Transverse colon (tissue), 4 donors: ENCODE data around the gene AP1AR. TPM values are rescaled to one million over a fixed set of nuclear protein-coding genes. Genes with fewer than 3 reads are reported as not detected.

Experiments used
- DNase-seq: peaks from one replicate; pipeline ENCODE4 v3.0.0-alpha.2; 2019
- H3K27ac ChIP-seq, 4 donors: fragments of 200-600 bp; sonication (generic); 2 replicates each; pipeline ENCODE4 v1.5.1; 2016 to 2018; ENCODE audit warnings: inconsistent platforms in 4 of 4
- H3K27me3 ChIP-seq: fragments of 200-600 bp; sonication (generic); 2 replicates; pipeline ENCODE4 v1.5.1; 2017; ENCODE audit warnings: inconsistent platforms
- H3K36me3 ChIP-seq, 4 donors: fragments of 200-600 bp; sonication (generic); 2 replicates each; pipeline ENCODE4 v1.5.1; 2017 to 2019; ENCODE audit warnings: inconsistent platforms in 4 of 4
- H3K4me1 ChIP-seq, 4 donors: fragments of 200-600 bp; sonication (generic); 2 replicates each; pipeline ENCODE4 v1.5.1; 2017 to 2020; ENCODE audit warnings: inconsistent platforms in 4 of 4
- H3K4me3 ChIP-seq, 4 donors: fragments of 200-600 bp; sonication (generic); 1 replicate in 1 of 4; 2 replicates in 3 of 4; pipeline versions ENCODE4 v1.5.1 to v1.6.1; 2017 to 2019; ENCODE audit warnings: inconsistent platforms in 4 of 4
- H3K9me3 ChIP-seq, 2 donors: fragments of 200-600 bp; sonication (generic); 2 replicates each; pipeline ENCODE4 v1.5.1; 2017 to 2019; ENCODE audit warnings: inconsistent platforms in 2 of 2
- CTCF ChIP-seq, 5 experiments: fragments of 200-600 bp in 3 of 5; fragments of 450-650 bp in 2 of 5; sonication (generic) in 3 of 5; IDR thresholded peaks; 1 replicate in 2 of 5; 2 replicates in 3 of 5; pipeline ENCODE4 v1.5.1; 2016 to 2017; ENCODE audit warnings: antibody characterized with exemption in 5 of 5, inconsistent platforms in 3 of 5, mild to moderate bottlenecking in 2 of 5, moderate library complexity in 1 of 5
- EP300 ChIP-seq: sonication (generic); formaldehyde crosslinking; IDR thresholded peaks from one replicate; pipeline ENCODE4 v1.6.1; 2017; ENCODE audit warnings: antibody characterized with exemption, low read depth
- POLR2A ChIP-seq: fragments of 450-650 bp; IDR thresholded peaks from one replicate; pipeline ENCODE4 v1.6.1; 2016; ENCODE audit warnings: antibody characterized with exemption, mild to moderate bottlenecking, moderate library complexity
- POLR2AphosphoS5 ChIP-seq, 3 donors: sonication (generic); formaldehyde crosslinking; IDR thresholded peaks; one replicate each; pipeline ENCODE4 v1.6.1; 2016; ENCODE audit warnings: antibody characterized with exemption in 3 of 3
- WGBS, 2 donors: methylation state at CpG; one replicate each; pipeline ENCODE4 v1.1.5; 2018; ENCODE audit warnings: low coverage in 1 of 2; 5-methylcytosine and 5-hydroxymethylcytosine counted together
- in situ Hi-C, 4 donors: fragments of 200-750 bp; cut with MboI; loops; one replicate each; pipeline versions ENCODE4 v1.15.0 to v1.15.1; 2017; ENCODE audit warnings: low sequenced_read_pairs in 3 of 4, low pct_ligation_motif_present in 1 of 4, low pct_unique_long_range_greater_than_20kb in 1 of 4
- intact Hi-C: fragments of 100-400 bp; cut with DNase I; formaldehyde crosslinking; loops from one replicate; pipeline ENCODE4 v1.15.1; 2023; ENCODE audit warnings: low total_unique reads
- total RNA-seq, 4 donors: library from RNA; depleted of rRNA; stranded (reverse); fragments of >200 nt; gene quantifications; one replicate each; pipeline ENCODE4 v1.1.0, GENCODE V29; 2016

AP1AR gene
- total RNA-seq, result 10 to 100 TPM in 3 of 4 donors, 1 to 10 TPM in 1; 9.8 to 41.8 (median 38.7) TPM

- no peaks in the 10 kb centered on the region for H3K27me3 ChIP-seq
- TF ChIP-seq POLR2A (peak; percentile 97), EP300 (no peak), CTCF (IDR thresholded peaks at IDR 0.05) (peak in 4 of 5 experiments; percentile 30 to 48 (median 38)), POLR2AphosphoS5 (IDR thresholded peaks at IDR 0.05) (peak; percentile 95 to 98 (median 97))
- WGBS, 2 donors, result 0% methylated on average over 18 of the region's 70 CpGs; no CpG with 5 or more reads in 1 of the 2 donors
- peak; percentile 89 for DNase-seq
- peak within 1 kb of the TSS; percentile 95 to 100 (median 98) for H3K27ac ChIP-seq
- H3K36me3 ChIP-seq, result no peaks in the 10 kb centered on the region
- no peaks in the 10 kb centered on the region for H3K9me3 ChIP-seq
- peak within 1 kb of the TSS; percentile 68 to 90 (median 75) for H3K4me3 ChIP-seq
- peaks cover 0 to 35% (median 18%) of the 10 kb centered on the region in 4 donors for H3K4me1 ChIP-seq
- in situ Hi-C loops (loop anchor here in 3 of 4 donors (5.0 to 25.0 kb wide), 5 partner anchors 53 to 405 kb away; partner anchors contain the start of genes LARP7 (in 1 of the 3), TIFA (in 1 of the 3) and ZGRF1 (in 1 of the 3)), intact Hi-C loops (no loop called here)
Observed at GRCh38 chr4:112231779-112232713, at the start of gene AP1AR. Gene AP1AR (plus strand): TSS chr4:112231787. CDS start chr4:112232092, 305 bp downstream.

- WGBS, 2 donors, result 81 to 82% methylated on average over 3 of the region's 3 CpGs
- TF ChIP-seq POLR2A (no peak), POLR2AphosphoS5 (IDR thresholded peaks at IDR 0.05) (no peak), EP300 (no peak), CTCF (IDR thresholded peaks at IDR 0.05) (no peak)
Observed at GRCh38 chr4:112182604-112183003, 49.0 kb upstream of the AP1AR start.

GRCh38 chr4:112183252-112183651, 48.3 kb upstream of the AP1AR start:
- Histone ChIP-seq H3K9me3 (no peaks in the 10 kb centered on the region), H3K36me3 (no peaks in the 10 kb centered on the region), H3K27ac (no peak overlapping the region), H3K4me3 (no peak overlapping the region), H3K4me1 (no peaks in the 10 kb centered on the region), H3K27me3 (no peaks in the 10 kb centered on the region)
- in situ Hi-C loops, result no loop called here
- WGBS, 2 donors, result 75 to 85% methylated on average over 2 of the region's 2 CpGs
- no peak for TF ChIP-seq POLR2AphosphoS5 (IDR thresholded peaks at IDR 0.05)
- no peak for TF ChIP-seq CTCF (IDR thresholded peaks at IDR 0.05)
- TF ChIP-seq EP300, result no peak
- no peak for TF ChIP-seq POLR2A
- intact Hi-C loops, result no loop called here
- no peak for DNase-seq

More at GRCh38 chr4:112182604-112183003, 49.0 kb upstream of the AP1AR start:
- in situ Hi-C loops, result no loop called here
- Histone ChIP-seq H3K9me3 (no peaks in the 10 kb centered on the region), H3K4me3 (no peak overlapping the region), H3K36me3 (no peaks in the 10 kb centered on the region), H3K27ac (no peak overlapping the region), H3K4me1 (no peaks in the 10 kb centered on the region), H3K27me3 (no peaks in the 10 kb centered on the region)
- intact Hi-C loops, result no loop called here
- no peak for DNase-seq

- H3K36me3 ChIP-seq, result no peaks in the 10 kb centered on the region
- no peaks in the 10 kb centered on the region for H3K27me3 ChIP-seq
- intact Hi-C loops, result no loop called here
- H3K27ac ChIP-seq, result no peak overlapping the region
- H3K9me3 ChIP-seq, result no peaks in the 10 kb centered on the region
- in situ Hi-C loops, result no loop called here
- H3K4me3 ChIP-seq, result no peak overlapping the region
- TF ChIP-seq POLR2AphosphoS5 (IDR thresholded peaks at IDR 0.05) (no peak), POLR2A (no peak), EP300 (no peak), CTCF (IDR thresholded peaks at IDR 0.05) (no peak)
- 88 to 100% methylated on average over 1 of the region's 1 CpG for WGBS, 2 donors
- no peaks in the 10 kb centered on the region for H3K4me1 ChIP-seq
- DNase-seq, result no peak
Observed at GRCh38 chr4:112184438-112184837, 47.1 kb upstream of the AP1AR start.
